ENCODE measurements around the gene PARD3. TPM values are rescaled to one million over a fixed set of nuclear protein-coding genes. Genes with fewer than 3 reads are reported as not detected.

PARD3 gene
- total RNA-seq, 2 experiments from 2014 or later, result 0.29 to 0.94 TPM

GRCh38 chr10:34340934-34341333, 474.2 kb downstream of the PARD3 start:
- no peak for ATAC-seq
- no peaks in the 10 kb centered on the region for H3K27me3 Mint-ChIP-seq
- no peaks in the 10 kb centered on the region for H3K36me3 Mint-ChIP-seq
- H3K27ac Mint-ChIP-seq, result no peak overlapping the region
- no peak for DNase-seq
- H3K4me1 Mint-ChIP-seq, result no peaks in the 10 kb centered on the region
- peaks cover 2% of the 10 kb centered on the region for H3K9me3 Mint-ChIP-seq (ENCODE audit: low read depth)
- CTCF ChIA-PET, result no interaction called here
- no peak overlapping the region for H3K4me3 Mint-ChIP-seq

GRCh38 chr10:34339816-34340553, 475.1 kb downstream of the PARD3 start:
- H3K36me3 Mint-ChIP-seq, result no peaks in the 10 kb centered on the region
- H3K4me3 Mint-ChIP-seq, result no peak overlapping the region
- H3K27ac Mint-ChIP-seq, result no peak overlapping the region
- ATAC-seq (no peak), DNase-seq (no peak)
- H3K4me1 Mint-ChIP-seq, result no peaks in the 10 kb centered on the region
- H3K27me3 Mint-ChIP-seq, result no peaks in the 10 kb centered on the region
- CTCF ChIA-PET, result no interaction called here
- no peaks in the 10 kb centered on the region for H3K9me3 Mint-ChIP-seq (ENCODE audit: low read depth)

GRCh38 chr10:34337917-34338316, 477.2 kb downstream of the PARD3 start:
- no peak overlapping the region for H3K27ac Mint-ChIP-seq
- H3K4me1 Mint-ChIP-seq, result no peaks in the 10 kb centered on the region
- H3K4me3 Mint-ChIP-seq, result no peak overlapping the region
- CTCF ChIA-PET, result no interaction called here
- H3K36me3 Mint-ChIP-seq, result no peaks in the 10 kb centered on the region
- ATAC-seq (no peak), DNase-seq (no peak)
- H3K27me3 Mint-ChIP-seq, result no peaks in the 10 kb centered on the region
- H3K9me3 Mint-ChIP-seq (ENCODE audit: low read depth), result no peaks in the 10 kb centered on the region

GRCh38 chr10:34335960-34336690, 479.0 kb downstream of the PARD3 start:
- no peaks in the 10 kb centered on the region for H3K9me3 Mint-ChIP-seq (ENCODE audit: low read depth)
- no peaks in the 10 kb centered on the region for H3K36me3 Mint-ChIP-seq
- no peak for DNase-seq
- no peak for ATAC-seq
- H3K27ac Mint-ChIP-seq, result no peak overlapping the region
- no peaks in the 10 kb centered on the region for H3K27me3 Mint-ChIP-seq
- H3K4me3 Mint-ChIP-seq, result no peak overlapping the region
- H3K4me1 Mint-ChIP-seq, result no peaks in the 10 kb centered on the region
- CTCF ChIA-PET, result no interaction called here

GRCh38 chr10:34334908-34335307, 480.2 kb downstream of the PARD3 start:
- no peaks in the 10 kb centered on the region for H3K9me3 Mint-ChIP-seq (ENCODE audit: low read depth)
- CTCF ChIA-PET, result no interaction called here
- H3K36me3 Mint-ChIP-seq, result no peaks in the 10 kb centered on the region
- ATAC-seq (no peak), DNase-seq (no peak)
- no peaks in the 10 kb centered on the region for H3K27me3 Mint-ChIP-seq
- H3K4me1 Mint-ChIP-seq, result no peaks in the 10 kb centered on the region
- H3K4me3 Mint-ChIP-seq, result no peak overlapping the region
- no peak overlapping the region for H3K27ac Mint-ChIP-seq

GRCh38 chr10:34333513-34333912, 481.6 kb downstream of the PARD3 start:
- no peak for ATAC-seq
- H3K27ac Mint-ChIP-seq, result no peak overlapping the region
- no peak overlapping the region for H3K4me3 Mint-ChIP-seq
- H3K27me3 Mint-ChIP-seq, result no peaks in the 10 kb centered on the region
- H3K9me3 Mint-ChIP-seq (ENCODE audit: low read depth), result no peaks in the 10 kb centered on the region
- H3K36me3 Mint-ChIP-seq, result no peaks in the 10 kb centered on the region
- no peak for DNase-seq
- H3K4me1 Mint-ChIP-seq, result no peaks in the 10 kb centered on the region
- CTCF ChIA-PET, result interaction anchor here (0.6 to 1.6 kb wide), 2 partner anchors 10 to 11 kb away, joined by 4 read pairs; no protein-coding TSS in a partner anchor

GRCh38 chr10:34327184-34327583, 487.9 kb downstream of the PARD3 start:
- DNase-seq (no peak), ATAC-seq (no peak)
- Mint-ChIP-seq H3K9me3 (ENCODE audit: low read depth) (peaks cover 3% of the 10 kb centered on the region), H3K36me3 (no peaks in the 10 kb centered on the region), H3K27ac (no peak overlapping the region), H3K27me3 (no peaks in the 10 kb centered on the region), H3K4me3 (no peak overlapping the region), H3K4me1 (no peaks in the 10 kb centered on the region)
- CTCF ChIA-PET, result no interaction called here

GRCh38 chr10:34323192-34323591, 491.9 kb downstream of the PARD3 start:
- no peak for ATAC-seq
- no peaks in the 10 kb centered on the region for H3K4me1 Mint-ChIP-seq
- no peak for DNase-seq
- H3K4me3 Mint-ChIP-seq, result no peak overlapping the region
- H3K27ac Mint-ChIP-seq, result no peak overlapping the region
- H3K9me3 Mint-ChIP-seq (ENCODE audit: low read depth), result peaks cover 3% of the 10 kb centered on the region
- no peaks in the 10 kb centered on the region for H3K27me3 Mint-ChIP-seq
- CTCF ChIA-PET, result interaction anchor here (1.3 kb wide), 1 partner anchor 10 kb away, joined by 4 read pairs; no protein-coding TSS in a partner anchor
- no peaks in the 10 kb centered on the region for H3K36me3 Mint-ChIP-seq

GRCh38 chr10:34320265-34320664, 494.8 kb downstream of the PARD3 start:
- H3K36me3 Mint-ChIP-seq, result no peaks in the 10 kb centered on the region

GRCh38 chr10:34319197-34319846, 495.8 kb downstream of the PARD3 start:
- no peak for ATAC-seq
- Mint-ChIP-seq H3K4me3 (no peak overlapping the region), H3K27ac (no peak overlapping the region), H3K9me3 (ENCODE audit: low read depth) (peaks cover 3% of the 10 kb centered on the region), H3K36me3 (no peaks in the 10 kb centered on the region), H3K4me1 (no peaks in the 10 kb centered on the region), H3K27me3 (no peaks in the 10 kb centered on the region)
- DNase-seq, result no peak
- CTCF ChIA-PET, result interaction anchor here (1.2 kb wide), 1 partner anchor 12 kb away, joined by 3 read pairs; no protein-coding TSS in a partner anchor

More at GRCh38 chr10:34320265-34320664, 494.8 kb downstream of the PARD3 start:
- no peaks in the 10 kb centered on the region for H3K4me1 Mint-ChIP-seq
- CTCF ChIA-PET, result interaction anchor here (1.2 kb wide), 1 partner anchor 13 kb away, joined by 3 read pairs; no protein-coding TSS in a partner anchor
- H3K9me3 Mint-ChIP-seq (ENCODE audit: low read depth), result peaks cover 5% of the 10 kb centered on the region
- no peak for ATAC-seq
- H3K27ac Mint-ChIP-seq, result no peak overlapping the region
- H3K27me3 Mint-ChIP-seq, result no peaks in the 10 kb centered on the region
- DNase-seq, result no peak
- no peak overlapping the region for H3K4me3 Mint-ChIP-seq

- Mint-ChIP-seq H3K4me1 (no peaks in the 10 kb centered on the region), H3K36me3 (no peaks in the 10 kb centered on the region), H3K27me3 (no peaks in the 10 kb centered on the region), H3K9me3 (ENCODE audit: low read depth) (peaks cover 3% of the 10 kb centered on the region), H3K27ac (no peak overlapping the region), H3K4me3 (no peak overlapping the region)
- DNase-seq (no peak), ATAC-seq (no peak)
- CTCF ChIA-PET, result no interaction called here
Observed at GRCh38 chr10:34316154-34316553, 498.9 kb downstream of the PARD3 start.

- no peak overlapping the region for H3K27ac Mint-ChIP-seq
- CTCF ChIA-PET, result no interaction called here
- H3K4me3 Mint-ChIP-seq, result no peak overlapping the region
- H3K9me3 Mint-ChIP-seq (ENCODE audit: low read depth), result peaks cover 3% of the 10 kb centered on the region
- no peaks in the 10 kb centered on the region for H3K36me3 Mint-ChIP-seq
- ATAC-seq, result no peak
- DNase-seq, result no peak
- H3K4me1 Mint-ChIP-seq, result no peaks in the 10 kb centered on the region
- H3K27me3 Mint-ChIP-seq, result no peaks in the 10 kb centered on the region
Observed at GRCh38 chr10:34314457-34314856, 500.6 kb downstream of the PARD3 start.

- Mint-ChIP-seq H3K27ac (no peak overlapping the region), H3K4me3 (no peak overlapping the region), H3K36me3 (no peaks in the 10 kb centered on the region), H3K9me3 (ENCODE audit: low read depth) (peaks cover 3% of the 10 kb centered on the region), H3K4me1 (no peaks in the 10 kb centered on the region), H3K27me3 (no peaks in the 10 kb centered on the region)
- ATAC-seq (no peak), DNase-seq (no peak)
- CTCF ChIA-PET, result no interaction called here
Observed at GRCh38 chr10:34313888-34314287, 501.2 kb downstream of the PARD3 start.

GRCh38 chr10:34313353-34313752, 501.7 kb downstream of the PARD3 start:
- no peaks in the 10 kb centered on the region for H3K27me3 Mint-ChIP-seq
- CTCF ChIA-PET, result no interaction called here
- no peak overlapping the region for H3K4me3 Mint-ChIP-seq
- no peaks in the 10 kb centered on the region for H3K36me3 Mint-ChIP-seq
- ATAC-seq (no peak), DNase-seq (no peak)
- no peak overlapping the region for H3K27ac Mint-ChIP-seq
- H3K9me3 Mint-ChIP-seq (ENCODE audit: low read depth), result peaks cover 7% of the 10 kb centered on the region
- no peaks in the 10 kb centered on the region for H3K4me1 Mint-ChIP-seq

All from activated CD8-positive, alpha-beta memory T cell treated with anti-CD3 and anti-CD28 coated beads, Interleukin-2, amount 10 ng/mL, durations not matched to agents 7 days and 5 days (primary cell).